Mammary epithelial cell (primary cell): ENCODE results near the gene TRIM26.

ENCODE experiments used
- CTCF ChIP-seq, 2 donors: IDR thresholded peaks in 1 of 2; conservative IDR thresholded peaks in 1 of 2; 2 replicates each; pipeline ENCODE4 v1.5.1; 2011 to 2012; ENCODE audit warnings: inconsistent platforms in 2 of 2, low read length in 2 of 2, mild to moderate bottlenecking in 2 of 2, control low read depth in 1 of 2, low read depth in 1 of 2; ENCODE audit not compliant: insufficient read depth in 1 of 2; ENCODE audit errors: extremely low read depth in 1 of 2
- EZH2 ChIP-seq: IDR thresholded peaks from 2 replicates; pipeline ENCODE4 v1.6.1; 2012; ENCODE audit warnings: low read length, inconsistent platforms, borderline replicate concordance

GRCh38 chr6:30156774-30157173 lies 56.4 kb downstream of the TRIM26 start:
- TF ChIP-seq CTCF (conservative IDR thresholded peaks at IDR 0.05 in 1 of 2, IDR thresholded peaks at IDR 0.05 in 1 of 2; ENCODE audit: extremely low read depth in 1 of 2, insufficient read depth in 1 of 2, low read depth in 1 of 2, low read length in 2 of 2) (no peak), EZH2 (no peak)
